CD4-positive, alpha-beta T cell treated with Interleukin-15 for 1 hour (primary cell): Measurements from ENCODE around the gene ATP6V1G3.
"Not testable (repeated sequence)": the region's sequence is repeated elsewhere in the genome, so short reads cannot be mapped to it uniquely, and the experiment has no call there.

Experiments used
- DNase-seq: peaks from one replicate; pipeline ENCODE4 v3.0.0-alpha.2; 2020

Gene ATP6V1G3

DNA sequence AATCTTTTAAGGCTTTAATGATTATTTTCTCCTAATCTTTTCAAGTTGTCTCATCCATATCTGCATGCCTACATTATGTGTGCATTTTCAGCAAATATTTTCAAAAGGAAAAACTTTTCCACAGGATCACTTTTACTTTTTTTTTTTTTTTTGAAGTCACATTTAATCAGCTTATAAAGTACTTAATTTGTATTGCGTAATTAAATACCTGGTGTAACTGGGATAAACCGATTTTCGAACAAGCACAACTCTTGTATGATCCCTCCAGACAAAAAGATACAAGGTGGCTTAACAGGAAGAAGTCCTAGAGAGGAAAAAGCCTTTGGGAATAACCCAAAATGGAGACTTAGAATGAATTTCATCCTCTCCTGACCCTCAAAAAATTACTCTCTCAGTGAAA, 1.3 kb upstream of the ATP6V1G3 start:
- no peak for DNase-seq

DNA sequence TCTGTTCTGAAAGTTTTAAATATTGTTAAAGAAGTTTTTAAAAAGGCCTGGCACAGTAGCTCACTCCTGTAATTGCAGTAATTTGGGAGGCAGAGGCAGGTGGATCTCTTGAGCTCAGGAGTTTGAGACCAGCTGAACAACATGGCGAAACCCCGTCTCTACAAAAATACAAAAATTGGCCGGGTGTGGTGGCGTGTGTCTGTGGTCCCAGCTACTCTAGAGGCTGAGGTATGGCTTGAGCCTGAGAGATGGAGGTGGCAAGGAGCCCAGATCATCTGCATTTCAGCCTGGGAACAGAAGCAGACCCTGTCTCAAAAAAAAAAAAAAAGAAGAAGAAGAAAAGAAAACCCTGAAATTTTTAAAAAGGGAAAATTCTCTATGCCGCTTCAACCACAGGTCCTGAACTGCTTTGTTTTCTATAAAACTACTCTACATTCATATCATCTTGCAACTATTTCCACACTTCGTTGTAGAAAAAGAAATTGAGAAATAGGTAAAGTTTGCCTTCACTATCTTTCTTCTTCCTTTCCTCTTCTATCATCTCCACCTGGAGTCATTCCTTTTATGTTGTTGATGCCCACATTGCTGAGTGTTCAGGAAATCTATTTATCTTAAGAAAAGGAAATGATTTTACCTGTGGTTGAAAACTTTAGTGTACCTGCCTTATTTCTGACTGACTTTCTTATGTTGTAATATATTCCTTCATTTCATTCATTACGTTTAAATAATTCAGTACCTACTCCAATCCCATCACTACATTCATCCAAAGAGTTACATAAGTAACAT, 1.7 kb downstream of the ATP6V1G3 start:
- DNase-seq, result no peak

DNA sequence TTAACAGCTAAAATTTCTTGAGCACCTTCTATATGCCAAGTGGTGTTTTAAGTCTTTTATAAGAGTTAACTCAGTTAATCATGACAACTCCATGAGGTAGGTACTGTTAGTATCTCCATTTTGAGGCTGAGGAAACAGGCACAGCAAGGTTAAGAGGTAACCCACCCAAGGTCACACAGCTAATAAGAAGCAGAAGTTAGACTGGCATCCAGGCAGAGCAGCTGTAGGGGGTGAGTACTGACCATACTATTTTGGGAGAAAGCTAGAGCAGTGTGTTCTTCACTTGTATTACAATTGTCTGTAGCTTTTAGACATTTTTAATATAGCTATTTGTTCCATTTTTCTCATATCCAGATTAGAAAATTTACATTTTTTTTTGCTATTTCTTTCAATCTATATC, 4.8 kb downstream of the ATP6V1G3 start:
- DNase-seq, result no peak

DNA sequence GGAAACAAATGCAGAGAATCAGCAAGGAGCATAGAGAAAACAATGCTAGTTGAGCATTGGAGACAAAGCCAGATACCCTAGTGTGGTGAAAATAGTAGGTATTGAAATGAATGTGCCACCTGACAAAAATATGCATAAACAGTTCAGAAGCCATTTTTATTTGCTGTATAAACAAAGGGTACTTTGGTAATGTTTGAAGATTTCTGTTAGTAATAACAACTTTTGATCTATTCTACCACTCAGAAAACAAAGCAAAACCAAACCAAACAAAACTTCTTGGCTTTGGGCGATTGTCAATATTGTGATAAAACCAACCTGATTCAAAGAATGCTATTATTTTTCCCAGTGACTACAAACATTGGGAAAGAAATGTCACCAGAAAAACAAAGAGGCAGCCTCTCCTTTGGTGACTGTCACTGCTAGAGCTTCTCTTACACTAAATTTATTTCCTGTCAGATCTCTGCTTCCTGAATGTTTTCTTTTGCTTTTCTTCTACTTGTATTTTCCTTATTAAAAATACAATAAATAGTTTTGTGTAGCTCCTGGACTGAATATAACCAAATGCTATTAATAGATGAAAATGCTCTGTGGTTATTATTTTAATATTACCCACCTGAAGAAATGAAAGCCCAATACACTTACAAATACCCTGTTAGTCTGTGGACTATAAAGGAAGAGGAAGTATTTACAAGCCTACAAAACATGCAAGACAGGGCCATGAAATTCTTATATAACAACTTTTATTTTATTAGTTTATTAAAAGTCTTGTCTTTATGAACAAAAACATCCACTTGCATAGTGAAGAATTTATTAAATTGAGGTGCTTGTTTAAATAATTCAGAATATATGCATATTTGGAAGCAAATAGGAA, 5.7 kb downstream of the ATP6V1G3 start:
- no peak for DNase-seq

DNA sequence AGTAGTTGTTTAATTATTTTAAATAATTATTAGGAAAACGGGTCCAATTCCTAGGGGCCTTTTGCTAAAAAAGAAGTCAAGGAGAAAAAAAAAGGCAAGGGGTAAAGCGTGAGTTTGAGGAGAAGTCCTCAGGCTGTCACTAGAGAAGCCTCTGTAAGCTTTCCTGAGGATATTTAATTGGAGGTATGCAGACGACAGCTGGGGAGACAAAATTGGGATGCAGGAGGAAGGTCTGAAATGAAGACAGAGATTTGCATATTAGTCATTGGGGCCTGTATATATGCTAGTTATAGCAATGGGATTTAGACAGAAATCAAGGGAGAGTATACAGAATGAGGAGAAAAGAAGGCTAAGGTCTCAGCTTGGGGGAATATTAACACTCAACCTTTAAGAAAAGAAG, 8.6 kb downstream of the ATP6V1G3 start:
- DNase-seq, result no peak

DNA sequence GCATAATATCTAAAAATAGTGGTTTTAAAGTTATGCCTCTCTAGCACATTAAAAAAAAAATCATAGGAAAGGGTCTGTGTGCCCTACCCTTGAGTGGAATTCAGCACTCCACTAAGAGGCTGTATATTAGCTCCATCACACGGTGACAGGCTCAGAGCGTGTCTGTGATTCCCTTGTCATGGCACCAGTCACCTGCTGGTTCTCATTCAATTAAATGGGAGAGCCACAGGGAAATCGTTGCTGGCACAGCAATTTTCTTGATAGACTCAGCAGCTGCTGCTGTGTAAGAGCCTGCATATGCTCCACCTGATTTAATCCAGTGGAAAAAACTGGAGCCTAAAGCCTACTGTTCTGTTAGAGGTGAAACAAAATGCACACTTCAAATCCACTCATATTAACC, 9.5 kb downstream of the ATP6V1G3 start:
- no peak for DNase-seq

DNA sequence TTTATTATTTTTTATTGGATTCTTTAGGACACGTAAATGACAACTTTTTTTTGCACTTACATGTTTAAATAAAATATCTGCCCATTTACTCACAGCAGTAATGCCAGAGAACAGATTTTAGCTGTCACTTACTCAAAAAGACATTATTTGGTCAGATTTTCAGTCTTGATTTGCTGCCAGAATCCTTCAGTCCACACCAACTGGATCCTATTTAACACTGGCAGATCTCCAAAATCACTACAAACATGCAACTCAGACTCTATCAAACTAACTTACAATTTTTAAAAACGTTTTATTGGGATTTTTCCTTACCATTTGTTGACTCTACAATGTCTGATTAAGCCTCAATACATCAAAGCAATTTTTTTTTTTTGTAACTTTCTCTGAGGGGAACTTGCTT, 11.1 kb downstream of the ATP6V1G3 start:
- DNase-seq, result no peak

DNA sequence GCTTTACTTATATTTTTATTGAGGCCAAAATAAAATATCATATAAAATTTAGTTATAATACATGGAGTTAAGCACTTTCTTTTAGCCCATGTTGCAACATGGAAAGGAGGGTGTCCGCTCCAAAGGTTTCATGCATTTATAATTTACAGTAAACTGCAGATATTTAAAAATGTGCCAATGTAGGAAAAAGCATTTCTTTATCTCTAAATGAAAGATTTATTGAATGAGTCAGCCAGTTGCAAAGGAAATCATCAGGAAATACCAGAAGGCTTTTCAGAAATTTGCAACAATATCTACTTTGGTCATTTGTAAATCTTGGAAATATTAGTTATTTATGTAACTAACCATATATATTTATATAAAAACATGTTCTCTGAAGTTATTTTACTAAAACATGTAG, 12.1 kb downstream of the ATP6V1G3 start:
- no peak for DNase-seq

DNA sequence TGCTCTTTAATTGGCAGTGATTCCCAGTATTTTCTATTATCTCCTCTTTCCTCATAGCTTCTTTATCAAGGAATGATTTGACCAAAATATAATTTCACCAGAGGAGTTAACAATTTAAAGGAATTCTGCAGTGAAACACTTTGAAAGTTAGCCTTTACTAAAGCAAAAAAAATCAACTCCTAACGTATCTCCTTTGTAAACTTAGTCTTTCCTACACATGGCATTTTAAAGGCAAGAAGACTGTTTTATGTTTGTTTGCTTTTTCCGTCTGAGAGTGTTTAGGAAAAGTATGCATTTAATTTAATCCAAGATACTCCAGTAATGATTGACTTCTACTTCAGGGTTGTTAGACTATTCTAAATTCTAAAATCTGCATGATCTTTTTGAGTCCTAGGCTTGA, 15.9 kb downstream of the ATP6V1G3 start:
- DNase-seq, result no peak

DNA sequence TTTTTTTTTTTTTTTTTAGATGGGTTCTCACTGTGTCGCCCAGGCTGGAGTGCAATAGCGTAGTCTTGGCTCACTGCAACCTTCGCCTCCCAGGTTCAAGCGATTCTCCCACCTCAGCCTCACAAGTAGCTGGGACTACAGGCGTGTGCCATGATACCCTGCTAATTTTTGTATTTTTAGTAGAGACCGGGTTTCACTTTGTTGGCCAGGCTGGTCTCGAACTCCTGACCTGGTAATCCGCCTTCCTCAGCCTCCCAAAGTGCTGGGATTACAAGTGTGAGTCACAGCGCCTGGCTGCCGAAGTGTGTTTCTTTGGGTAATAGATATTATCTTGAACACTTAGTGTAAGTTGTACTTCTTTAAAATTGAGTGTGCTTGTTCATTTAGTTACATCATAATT, 16.4 kb downstream of the ATP6V1G3 start:
- not testable (repeated sequence) for DNase-seq

DNA sequence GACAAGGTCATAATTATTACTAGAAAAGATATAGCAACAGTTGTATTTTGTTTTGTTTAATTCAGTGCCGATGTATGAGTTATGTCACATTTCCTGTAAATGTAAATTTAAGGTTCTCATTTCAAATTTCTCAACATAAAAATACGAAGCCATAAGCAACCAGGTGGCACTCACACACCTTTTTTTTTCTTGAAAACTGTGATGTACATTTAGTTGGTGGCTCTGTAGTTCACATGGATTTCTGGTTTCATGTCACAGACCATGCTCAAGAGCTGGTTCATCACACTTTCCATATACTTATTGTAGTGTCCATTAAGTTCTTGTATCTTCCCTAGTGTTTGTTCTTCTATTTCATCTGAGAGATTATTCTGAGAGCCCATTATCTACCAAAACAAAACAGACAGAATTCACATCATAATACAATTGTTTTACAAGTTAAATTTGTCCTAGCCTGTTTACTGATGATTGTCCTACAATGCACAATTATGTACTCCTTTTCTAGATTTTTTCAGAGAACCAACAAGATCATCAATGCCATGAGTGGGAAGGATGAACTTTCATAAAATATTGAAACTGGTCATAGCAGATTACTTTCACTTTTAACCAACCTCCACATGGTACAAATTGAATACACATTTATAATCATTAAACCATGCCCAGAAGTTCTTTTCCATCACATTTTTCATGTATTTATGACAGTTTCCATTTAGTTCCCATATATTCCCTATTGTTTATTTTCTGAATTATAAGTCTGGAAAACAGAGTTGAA, 17.1 kb downstream of the ATP6V1G3 start:
- peak; percentile 25 for DNase-seq

DNA sequence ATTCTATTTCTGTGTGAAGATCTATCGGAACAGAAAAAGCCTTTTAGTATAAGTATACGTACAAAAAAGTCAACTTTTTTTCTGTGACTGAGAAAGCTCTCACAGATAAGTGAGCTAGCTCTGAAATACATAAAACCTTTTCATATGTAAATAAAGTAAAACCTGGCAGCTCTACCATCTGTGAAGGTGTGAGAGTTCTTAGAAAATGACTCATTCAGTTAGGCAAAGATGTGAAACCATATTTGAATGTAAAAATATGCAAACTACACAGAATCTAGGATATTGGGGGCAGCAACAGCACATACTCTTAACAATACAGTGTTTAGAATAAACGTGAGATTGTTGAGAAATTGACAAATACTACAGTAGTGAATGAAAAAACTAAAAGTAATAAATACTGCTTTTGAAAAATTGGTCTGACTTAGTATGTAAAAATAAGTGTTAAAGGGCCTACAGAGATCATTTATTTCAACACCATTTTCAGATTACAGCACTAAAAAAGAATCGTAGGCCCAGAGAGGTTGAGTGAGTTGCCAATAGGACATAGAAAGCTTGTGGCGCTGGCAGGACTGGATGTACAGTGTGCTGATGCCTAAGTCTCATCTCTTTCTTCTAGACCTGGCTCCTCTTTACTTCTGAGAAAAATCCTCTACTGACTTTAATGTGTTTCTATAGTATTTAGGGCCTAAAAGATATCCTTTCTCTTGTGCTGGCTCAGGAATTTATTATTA, 19.8 kb downstream of the ATP6V1G3 start:
- DNase-seq, result no peak

DNA sequence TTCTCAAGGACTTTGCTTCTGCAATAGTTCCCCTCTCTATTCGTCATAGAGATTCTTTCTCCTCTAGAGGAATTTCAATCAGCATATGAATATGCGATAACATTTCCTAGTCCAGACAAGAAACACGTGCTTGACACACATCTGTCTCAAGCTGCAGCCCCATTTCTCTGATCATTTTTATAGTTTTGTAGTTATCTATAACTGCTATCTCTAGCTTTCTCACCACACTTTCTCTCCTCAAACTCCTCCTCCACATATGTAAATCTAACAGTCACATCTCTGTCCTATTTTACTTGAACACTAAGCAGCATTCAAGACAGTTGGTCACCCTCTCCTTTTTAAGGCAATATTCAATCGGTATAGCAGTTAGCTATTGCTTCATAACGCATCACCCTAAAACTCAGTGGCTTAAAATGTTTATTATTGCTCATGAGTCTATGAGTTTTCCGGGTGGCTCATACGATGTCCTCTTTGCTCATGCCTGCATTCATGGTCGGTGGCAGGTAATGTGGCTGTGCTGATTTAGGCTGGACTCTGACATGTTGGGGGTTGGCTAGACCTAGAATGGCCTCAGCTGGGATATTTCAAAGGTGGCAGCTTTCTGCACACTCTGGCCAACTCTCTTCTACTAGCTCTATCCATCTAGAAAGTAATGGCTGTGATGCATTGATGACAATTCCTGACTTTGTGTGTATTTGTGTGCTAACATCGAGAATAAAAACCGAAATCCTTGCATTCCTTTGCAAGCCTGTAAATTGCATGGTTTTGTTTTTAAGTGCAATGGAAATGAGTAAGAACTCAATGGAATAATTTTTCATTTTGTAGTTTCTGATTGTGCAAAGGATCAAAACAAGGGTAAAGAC, 20.6 kb downstream of the ATP6V1G3 start:
- no peak for DNase-seq

DNA sequence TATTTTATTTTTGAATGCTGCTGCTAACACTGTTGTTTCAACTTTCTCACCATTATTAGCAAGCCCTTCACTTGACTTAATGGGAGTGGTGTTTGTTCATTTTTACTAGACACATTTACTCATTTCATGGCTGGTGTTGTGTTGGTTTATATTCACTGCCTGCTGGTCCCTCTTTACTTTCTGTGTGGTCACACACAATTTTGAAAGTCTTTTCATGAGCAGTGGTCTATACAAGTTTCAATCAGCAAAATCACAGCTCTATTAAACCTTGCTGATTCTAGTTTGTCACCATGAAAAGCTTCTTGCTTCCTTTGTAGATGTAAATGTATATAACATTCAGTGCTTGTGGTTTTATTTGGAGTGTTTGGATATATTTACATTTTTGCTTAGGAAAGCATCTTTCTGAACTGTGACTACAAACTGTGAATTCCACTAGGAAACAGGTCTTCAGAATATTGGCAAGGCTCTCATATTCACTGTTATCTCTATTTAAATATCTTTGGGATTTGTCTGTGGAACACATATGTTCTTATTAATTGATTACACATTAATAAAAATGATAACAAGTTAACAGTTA, 22.8 kb downstream of the ATP6V1G3 start:
- DNase-seq, result no peak

DNA sequence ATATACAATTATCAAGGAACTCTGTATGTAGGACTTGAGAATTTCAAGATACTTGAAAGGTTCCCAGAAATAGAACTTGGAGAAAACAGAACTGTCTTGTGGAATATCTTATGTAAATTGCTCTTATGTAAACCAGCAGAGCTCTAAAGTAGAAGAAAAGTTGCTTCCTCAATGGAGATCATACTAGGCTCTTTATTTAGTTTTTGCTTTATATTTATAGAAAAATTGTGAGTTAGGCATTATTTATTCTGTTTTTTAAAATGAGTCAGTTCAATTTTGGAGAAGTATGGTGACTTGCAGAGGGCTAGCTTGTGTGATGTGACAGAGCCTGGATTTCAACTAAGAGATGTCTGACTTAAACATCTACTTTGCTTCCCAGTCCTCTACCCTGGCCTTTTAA, 40.4 kb downstream of the ATP6V1G3 start:
- DNase-seq, result no peak

DNA sequence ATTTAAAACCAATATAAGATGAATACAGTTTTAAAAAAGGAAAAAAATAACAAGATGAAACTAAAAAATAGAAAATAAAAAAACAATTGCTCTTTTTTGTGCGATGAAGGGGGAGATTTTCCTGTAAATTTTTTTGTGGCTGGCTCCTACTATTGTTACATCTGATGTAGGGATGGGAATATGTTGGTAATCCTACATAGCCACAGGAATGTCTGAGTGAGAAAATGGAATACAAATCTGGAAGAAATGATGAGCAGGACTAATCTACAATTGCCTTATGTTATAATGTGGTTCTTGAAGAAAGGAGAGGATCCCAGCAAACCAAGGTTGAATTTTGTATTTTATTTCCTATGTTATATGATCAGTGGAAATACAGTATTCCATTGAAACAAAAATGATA, 40.9 kb downstream of the ATP6V1G3 start:
- DNase-seq, result no peak

DNA sequence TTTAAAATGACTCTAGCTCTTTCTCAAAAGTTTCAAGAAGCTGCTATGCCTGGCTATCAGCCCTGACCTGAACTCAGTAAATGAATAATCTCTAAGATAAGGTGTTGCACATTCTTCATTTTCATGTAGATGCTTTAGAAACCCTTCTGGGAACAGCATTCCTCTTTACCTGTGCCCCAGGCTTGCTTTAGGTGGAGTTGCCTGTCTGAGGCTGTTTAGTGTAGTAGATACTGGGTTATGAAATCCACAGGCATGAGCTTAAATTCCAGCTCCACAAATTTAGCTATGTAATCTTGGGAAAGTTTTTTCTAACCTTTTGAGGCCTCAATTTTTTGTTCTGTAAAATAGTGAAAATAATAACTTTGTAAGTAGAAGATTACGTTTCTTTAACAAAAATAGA, 41.6 kb downstream of the ATP6V1G3 start:
- no peak for DNase-seq

DNA sequence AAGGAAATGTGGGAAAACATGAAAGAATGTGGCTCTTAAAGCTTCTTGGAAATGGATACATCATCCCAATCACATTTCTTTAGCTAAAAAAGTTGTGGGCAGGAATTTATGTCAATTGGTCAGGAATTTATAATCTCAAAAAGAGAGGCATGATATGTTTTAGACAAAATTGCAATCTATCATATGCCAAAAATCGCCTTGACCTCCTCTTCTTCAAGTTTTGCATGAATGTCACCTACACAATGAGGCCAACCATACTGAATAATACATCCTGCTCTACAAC, 42.4 kb downstream of the ATP6V1G3 start:
- DNase-seq, result no peak

DNA sequence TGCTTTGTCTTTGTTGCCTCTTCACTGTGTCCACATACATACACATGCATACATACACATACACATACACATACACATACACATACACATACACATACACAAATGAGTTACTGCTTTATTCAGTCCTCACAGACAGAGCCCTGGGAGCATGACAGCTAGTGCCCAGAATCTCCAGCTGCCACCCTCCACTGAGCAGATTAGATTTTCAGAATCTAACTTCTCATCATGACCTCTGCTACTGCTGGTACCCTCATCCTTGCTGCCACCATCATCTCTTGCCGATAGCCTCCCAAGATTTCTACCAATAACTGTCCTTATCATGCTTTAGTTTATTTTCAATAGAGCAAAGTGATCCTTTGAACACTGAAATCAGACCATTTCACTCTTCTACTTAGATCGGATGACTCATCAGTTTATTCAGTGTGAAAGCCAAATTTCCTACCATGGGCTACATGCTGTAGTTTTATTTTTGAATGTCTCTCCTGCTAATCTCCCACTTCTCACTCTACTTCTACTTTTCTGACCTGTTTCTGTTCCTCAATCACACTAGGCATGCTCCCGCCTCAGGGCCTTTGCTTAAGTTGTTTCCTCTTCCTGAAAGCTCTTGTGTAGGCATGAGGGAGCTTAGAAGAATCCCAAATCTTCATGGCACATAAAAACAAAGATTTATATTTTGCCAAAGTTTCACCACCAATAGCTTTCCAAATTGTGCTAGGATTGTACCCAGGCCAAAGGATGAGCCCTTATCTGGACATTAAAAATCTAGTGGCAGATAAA, 43.0 kb downstream of the ATP6V1G3 start:
- no peak for DNase-seq

DNA sequence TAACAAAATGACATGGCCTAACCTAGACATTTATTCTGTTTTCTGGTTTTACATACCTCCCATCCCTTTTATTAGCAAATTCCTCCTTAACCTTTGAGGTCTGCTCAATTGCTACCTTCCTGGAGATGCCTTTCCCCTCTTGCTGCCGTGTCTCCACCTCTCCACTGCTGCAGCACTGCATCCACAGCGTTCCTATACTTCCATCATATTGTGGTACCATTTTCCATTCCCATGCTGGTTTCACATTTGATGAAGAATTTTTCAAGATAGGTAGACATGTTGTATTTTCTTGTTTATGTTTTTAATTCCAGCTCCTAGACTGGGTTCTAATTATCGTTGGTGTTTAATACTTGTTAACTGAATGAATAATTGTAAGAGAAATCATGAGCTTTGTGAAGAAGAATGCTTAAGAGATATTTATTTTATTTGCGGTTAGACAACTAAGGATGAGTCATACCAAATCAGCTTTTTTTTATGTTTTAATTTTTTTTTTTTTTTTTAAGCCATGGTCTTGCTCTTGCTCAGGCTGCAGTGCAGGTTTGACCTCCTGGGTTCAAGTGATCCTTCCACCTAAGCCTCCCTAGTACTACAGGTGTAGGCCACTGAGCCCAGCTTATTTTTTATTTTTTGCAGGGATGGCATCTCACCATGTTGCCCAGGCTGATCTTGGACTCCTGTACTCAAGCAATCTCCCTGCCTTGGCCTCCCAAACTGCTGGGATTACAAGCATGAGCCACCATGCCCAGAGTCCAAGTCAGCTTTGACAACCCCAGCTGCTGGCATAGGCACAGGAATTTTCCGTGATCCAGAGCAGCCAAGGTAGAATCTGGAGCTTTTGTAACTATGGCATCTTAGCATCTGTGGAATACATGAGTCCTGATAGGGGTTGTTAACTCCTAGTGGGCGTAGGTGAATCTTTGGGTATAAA, 44.0 kb downstream of the ATP6V1G3 start:
- no peak for DNase-seq
